SK-N-SH treated with all-trans-retinoic acid at 6 μM for 48 hours (cell line): ENCODE results near the gene ABCC3.
"Not testable (repeated sequence)": the region's sequence is repeated elsewhere in the genome, so short reads cannot be mapped to it uniquely, and the experiment has no call there.

Experiments
- ARNTL ChIP-seq: fragments of 450-650 bp; formaldehyde crosslinking; IDR thresholded peaks from 2 replicates; pipeline ENCODE4 v1.5.0; 2020; ENCODE audit warnings: low read depth, mild to moderate bottlenecking, moderate library complexity, borderline replicate concordance
- CSRNP3 ChIP-seq: fragments of 250-450 bp; sonication (Bioruptor Pico); IDR thresholded peaks from 2 replicates; pipeline ENCODE4 v1.5.1; 2021; ENCODE audit warnings: mild to moderate bottlenecking, moderate library complexity
- GLIS3 ChIP-seq: fragments of 250-450 bp; sonication (Bioruptor Pico); IDR thresholded peaks from 2 replicates; pipeline ENCODE4 v1.5.0; 2020; ENCODE audit warnings: mild to moderate bottlenecking, moderate library complexity
- ISL1 ChIP-seq: fragments of 250-450 bp; sonication (Bioruptor Pico); IDR thresholded peaks from 2 replicates; pipeline ENCODE4 v2.1.2; 2022; ENCODE audit warnings: mild to moderate bottlenecking, moderate library complexity
- PATZ1 ChIP-seq: fragments of 250-450 bp; sonication (Bioruptor Pico); IDR thresholded peaks from 2 replicates; pipeline ENCODE4 v1.8.0; 2020; ENCODE audit warnings: mild to moderate bottlenecking, moderate library complexity, borderline replicate concordance
- ZFP3 ChIP-seq: fragments of 250-450 bp; sonication (Bioruptor Pico); IDR thresholded peaks from 2 replicates; pipeline ENCODE4 v1.5.0; 2020; ENCODE audit warnings: mild to moderate bottlenecking, moderate library complexity
- ZNF70 ChIP-seq: fragments of 450-650 bp; formaldehyde crosslinking; IDR thresholded peaks from 2 replicates; pipeline ENCODE4 v1.5.0; 2020; ENCODE audit warnings: mild to moderate bottlenecking, moderate library complexity

GRCh38 chr17:50724622-50725021 is 89.9 kb downstream of the ABCC3 start:
- not testable (repeated sequence) for TF ChIP-seq ARNTL, ZNF70, GLIS3, ZFP3, ISL1, PATZ1, CSRNP3 (CRISPR knock-in tag)
